ENCODE results near the gene GIPC2.

DNA sequence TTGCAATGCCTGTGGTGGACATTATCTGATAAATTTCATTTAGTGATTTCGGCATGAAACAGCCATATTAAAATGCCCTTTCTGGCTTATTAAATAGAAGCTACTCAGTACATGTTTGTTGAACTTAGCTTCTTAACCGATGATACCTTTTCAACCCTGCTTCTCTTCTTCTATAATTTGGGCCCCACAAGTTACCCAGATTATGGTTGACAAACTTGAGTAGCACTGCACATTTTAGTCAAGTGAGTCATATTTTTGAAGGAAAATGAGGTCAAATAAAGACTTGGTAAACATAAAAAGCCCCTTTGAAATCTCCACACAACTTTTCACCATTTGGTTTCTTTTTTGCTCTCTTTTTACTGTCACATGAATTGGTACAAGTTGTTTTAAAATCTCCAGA lies 33.8 kb downstream of the GIPC2 start:
- TF ChIP-seq, protein P1, sequence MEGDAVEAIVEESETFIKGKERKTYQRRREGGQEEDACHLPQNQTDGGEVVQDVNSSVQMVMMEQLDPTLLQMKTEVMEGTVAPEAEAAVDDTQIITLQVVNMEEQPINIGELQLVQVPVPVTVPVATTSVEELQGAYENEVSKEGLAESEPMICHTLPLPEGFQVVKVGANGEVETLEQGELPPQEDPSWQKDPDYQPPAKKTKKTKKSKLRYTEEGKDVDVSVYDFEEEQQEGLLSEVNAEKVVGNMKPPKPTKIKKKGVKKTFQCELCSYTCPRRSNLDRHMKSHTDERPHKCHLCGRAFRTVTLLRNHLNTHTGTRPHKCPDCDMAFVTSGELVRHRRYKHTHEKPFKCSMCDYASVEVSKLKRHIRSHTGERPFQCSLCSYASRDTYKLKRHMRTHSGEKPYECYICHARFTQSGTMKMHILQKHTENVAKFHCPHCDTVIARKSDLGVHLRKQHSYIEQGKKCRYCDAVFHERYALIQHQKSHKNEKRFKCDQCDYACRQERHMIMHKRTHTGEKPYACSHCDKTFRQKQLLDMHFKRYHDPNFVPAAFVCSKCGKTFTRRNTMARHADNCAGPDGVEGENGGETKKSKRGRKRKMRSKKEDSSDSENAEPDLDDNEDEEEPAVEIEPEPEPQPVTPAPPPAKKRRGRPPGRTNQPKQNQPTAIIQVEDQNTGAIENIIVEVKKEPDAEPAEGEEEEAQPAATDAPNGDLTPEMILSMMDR (IDR thresholded peaks at IDR 0.05) = no peak
- TF ChIP-seq ZFX (IDR thresholded peaks at IDR 0.05; ENCODE audit: borderline replicate concordance) = no peak

Data from 22Rv1 (cell line).